HL-60 (cell line): ENCODE results near the gene KDELR1.

Experiments used
- GABPA ChIP-seq: IDR thresholded peaks from 2 replicates; pipeline ENCODE4 v1.6.1; 2012; ENCODE audit warnings: low read depth
- POLR2AphosphoS5 ChIP-seq: IDR thresholded peaks from 2 replicates; pipeline ENCODE4 v1.6.1; 2012; ENCODE audit warnings: low read depth
- TF ChIP-seq, protein P1 (sequence below): IDR thresholded peaks from one replicate; pipeline ENCODE4 v1.5.1; 2011; ENCODE audit warnings: low read length, control low read depth, inconsistent platforms; ENCODE audit not compliant: insufficient read depth

DNA sequence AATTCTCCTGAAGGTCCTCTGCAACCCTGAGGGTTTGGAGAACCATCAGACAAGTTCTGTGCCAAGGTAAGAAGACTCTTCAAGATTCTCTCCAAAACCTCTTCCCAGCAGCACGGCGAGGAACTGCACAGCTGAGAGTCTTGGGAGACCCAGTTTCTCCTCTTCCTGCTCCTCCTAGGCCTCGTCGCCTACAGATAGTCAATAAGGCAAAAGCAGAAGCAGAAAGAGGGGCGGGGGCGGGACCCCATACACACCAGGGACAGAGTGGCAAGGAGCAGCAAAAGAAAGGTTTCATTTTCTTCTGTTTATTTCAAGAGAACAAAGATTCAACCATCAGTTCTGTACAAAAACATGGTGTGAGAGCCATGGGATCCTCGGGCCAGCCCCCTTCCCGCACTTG is 9.1 kb downstream of the KDELR1 start:
- TF ChIP-seq, protein P1, sequence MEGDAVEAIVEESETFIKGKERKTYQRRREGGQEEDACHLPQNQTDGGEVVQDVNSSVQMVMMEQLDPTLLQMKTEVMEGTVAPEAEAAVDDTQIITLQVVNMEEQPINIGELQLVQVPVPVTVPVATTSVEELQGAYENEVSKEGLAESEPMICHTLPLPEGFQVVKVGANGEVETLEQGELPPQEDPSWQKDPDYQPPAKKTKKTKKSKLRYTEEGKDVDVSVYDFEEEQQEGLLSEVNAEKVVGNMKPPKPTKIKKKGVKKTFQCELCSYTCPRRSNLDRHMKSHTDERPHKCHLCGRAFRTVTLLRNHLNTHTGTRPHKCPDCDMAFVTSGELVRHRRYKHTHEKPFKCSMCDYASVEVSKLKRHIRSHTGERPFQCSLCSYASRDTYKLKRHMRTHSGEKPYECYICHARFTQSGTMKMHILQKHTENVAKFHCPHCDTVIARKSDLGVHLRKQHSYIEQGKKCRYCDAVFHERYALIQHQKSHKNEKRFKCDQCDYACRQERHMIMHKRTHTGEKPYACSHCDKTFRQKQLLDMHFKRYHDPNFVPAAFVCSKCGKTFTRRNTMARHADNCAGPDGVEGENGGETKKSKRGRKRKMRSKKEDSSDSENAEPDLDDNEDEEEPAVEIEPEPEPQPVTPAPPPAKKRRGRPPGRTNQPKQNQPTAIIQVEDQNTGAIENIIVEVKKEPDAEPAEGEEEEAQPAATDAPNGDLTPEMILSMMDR: no peak
- TF ChIP-seq POLR2AphosphoS5: no peak
- no peak for TF ChIP-seq GABPA
